Muscle layer of duodenum (tissue), 2 donors: ENCODE data around the gene FAM107B.
"Not testable (repeated sequence)": the region's sequence is repeated elsewhere in the genome, so short reads cannot be mapped to it uniquely, and the experiment has no call there.

Experiments used
- H3K27ac ChIP-seq: one replicate; pipeline ENCODE4 v1.7.0; 2013; ENCODE audit warnings: mild to moderate bottlenecking, low read length
- H3K27me3 ChIP-seq: one replicate; pipeline ENCODE4 v1.7.0; 2013; ENCODE audit warnings: low read depth, mild to moderate bottlenecking, control low read depth, low read length
- H3K36me3 ChIP-seq, 2 donors: one replicate each; pipeline ENCODE4 v1.7.0; 2013; ENCODE audit warnings: low read length in 2 of 2, control low read depth in 1 of 2, mild to moderate bottlenecking in 1 of 2; ENCODE audit not compliant: insufficient read depth in 2 of 2, control insufficient read depth in 1 of 2
- H3K4me1 ChIP-seq, 2 donors: one replicate each; pipeline ENCODE4 v1.7.0; 2013; ENCODE audit warnings: low read length in 2 of 2, mild to moderate bottlenecking in 2 of 2, control low read depth in 1 of 2, moderate library complexity in 1 of 2; ENCODE audit not compliant: insufficient read depth in 2 of 2, control insufficient read depth in 1 of 2
- H3K4me3 ChIP-seq, 2 donors: one replicate each; pipeline ENCODE4 v1.7.0; 2013; ENCODE audit warnings: low read length in 2 of 2, low read depth in 1 of 2, mild to moderate bottlenecking in 1 of 2
- H3K9me3 ChIP-seq, 2 donors: one replicate each; pipeline ENCODE4 v1.7.0; 2013; ENCODE audit warnings: low read length in 2 of 2, control low read depth in 1 of 2, mild to moderate bottlenecking in 1 of 2; ENCODE audit not compliant: control insufficient read depth in 1 of 2
- donor health status: healthy.

Gene FAM107B

GRCh38 chr10:14593806-14594205 is 180.9 kb downstream of the FAM107B start:
- H3K27ac ChIP-seq: no peak overlapping the region
- no peaks in the 10 kb centered on the region for H3K9me3 ChIP-seq
- H3K36me3 ChIP-seq: peaks cover 8 to 10% of the 10 kb centered on the region in 2 donors
- no peak overlapping the region for H3K4me3 ChIP-seq
- H3K4me1 ChIP-seq: peaks cover 0 to 13% of the 10 kb centered on the region in 2 donors
- H3K27me3 ChIP-seq: no peaks in the 10 kb centered on the region

GRCh38 chr10:14592566-14592965 is 182.1 kb downstream of the FAM107B start:
- H3K36me3 ChIP-seq: peaks cover 0 to 3% of the 10 kb centered on the region in 2 donors
- H3K27me3 ChIP-seq: no peaks in the 10 kb centered on the region
- H3K4me1 ChIP-seq: peaks cover 0 to 25% of the 10 kb centered on the region in 2 donors
- H3K9me3 ChIP-seq: no peaks in the 10 kb centered on the region
- H3K4me3 ChIP-seq: no peak overlapping the region
- H3K27ac ChIP-seq: no peak overlapping the region

- H3K4me3 ChIP-seq: no peak overlapping the region
- no peaks in the 10 kb centered on the region for H3K9me3 ChIP-seq
- H3K27ac ChIP-seq: no peak overlapping the region
- peaks cover 0 to 28% of the 10 kb centered on the region in 2 donors for H3K4me1 ChIP-seq
- H3K36me3 ChIP-seq: peaks cover 0 to 3% of the 10 kb centered on the region in 2 donors
- H3K27me3 ChIP-seq: no peaks in the 10 kb centered on the region
These were observed 182.7 kb downstream of the FAM107B start for GRCh38 chr10:14592026-14592425.

DNA sequence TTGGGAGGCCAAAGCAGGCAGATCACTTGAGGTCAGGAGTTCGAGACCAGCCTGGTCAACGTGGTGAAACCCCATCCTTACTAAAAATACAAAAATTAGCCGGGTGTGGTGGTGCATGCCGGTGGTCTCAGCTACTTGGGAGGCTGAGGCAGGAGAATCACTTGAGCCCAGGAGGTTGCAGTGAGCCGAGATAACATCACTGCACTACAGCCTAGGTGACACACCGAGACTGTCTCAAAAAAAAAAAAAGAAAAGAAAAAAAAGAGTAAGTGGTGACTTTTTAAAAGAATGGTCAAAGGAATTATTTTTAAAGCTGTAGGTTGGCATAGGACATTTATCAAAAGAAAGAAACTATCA is 185.8 kb downstream of the FAM107B start:
- not testable (repeated sequence) for H3K27ac ChIP-seq, H3K4me3 ChIP-seq, H3K9me3 ChIP-seq, H3K36me3 ChIP-seq, H3K27me3 ChIP-seq
- H3K4me1 ChIP-seq: peaks cover 0 to 25% of the 10 kb centered on the region in 2 donors

DNA sequence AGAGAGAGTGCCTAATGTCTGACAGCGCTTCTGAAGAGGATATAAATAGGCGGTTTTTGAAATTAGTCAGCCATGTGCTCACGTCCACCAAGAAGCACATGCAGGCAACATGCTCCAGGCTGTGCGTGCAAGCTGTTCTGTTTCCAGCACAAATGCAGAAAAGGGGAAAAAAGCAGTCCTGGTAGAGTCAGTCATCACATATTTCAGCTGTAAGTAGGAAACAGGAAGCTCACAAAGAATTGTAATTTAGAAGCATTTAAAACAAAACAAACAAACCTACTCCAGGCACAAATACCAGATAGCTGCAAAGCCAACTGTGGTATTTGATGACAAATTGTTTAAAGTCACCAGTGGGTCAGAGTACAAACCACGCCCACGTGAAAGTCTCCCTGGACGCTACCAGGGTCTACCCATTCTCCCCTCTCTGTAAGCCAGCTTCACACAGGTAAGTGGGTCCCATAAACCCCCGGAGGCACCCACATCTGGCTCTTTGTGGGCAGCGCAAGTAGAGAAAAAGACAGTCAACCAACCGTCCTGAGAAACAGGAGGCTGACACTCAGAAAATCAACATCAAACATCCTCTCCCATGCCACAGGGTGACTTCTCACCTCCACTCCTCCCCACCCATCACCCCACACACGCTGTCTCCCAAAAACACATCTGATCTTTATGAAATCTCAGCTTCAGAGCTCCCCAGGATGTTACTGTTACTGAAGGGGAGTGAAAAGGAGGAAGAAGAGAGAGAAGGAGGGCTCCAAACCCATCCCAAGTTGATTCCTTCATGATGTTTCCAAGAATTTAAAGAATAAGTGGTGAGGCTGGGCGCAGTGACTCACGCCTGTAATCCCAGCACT is 186.4 kb downstream of the FAM107B start:
- Histone ChIP-seq H3K27me3 (no peaks in the 10 kb centered on the region), H3K4me1 (peaks cover 0 to 25% of the 10 kb centered on the region in 2 donors), H3K4me3 (no peak overlapping the region), H3K9me3 (no peaks in the 10 kb centered on the region), H3K36me3 (peaks cover 0 to 3% of the 10 kb centered on the region in 2 donors), H3K27ac (peak overlapping the region; percentile 68)

GRCh38 chr10:14587540-14588083 is 187.1 kb downstream of the FAM107B start:
- Histone ChIP-seq H3K27me3 (no peaks in the 10 kb centered on the region), H3K4me1 (peaks cover 0 to 24% of the 10 kb centered on the region in 2 donors), H3K4me3 (no peak overlapping the region), H3K27ac (peak overlapping the region; percentile 43), H3K36me3 (peaks cover 0 to under 1% of the 10 kb centered on the region in 2 donors), H3K9me3 (no peaks in the 10 kb centered on the region)

DNA sequence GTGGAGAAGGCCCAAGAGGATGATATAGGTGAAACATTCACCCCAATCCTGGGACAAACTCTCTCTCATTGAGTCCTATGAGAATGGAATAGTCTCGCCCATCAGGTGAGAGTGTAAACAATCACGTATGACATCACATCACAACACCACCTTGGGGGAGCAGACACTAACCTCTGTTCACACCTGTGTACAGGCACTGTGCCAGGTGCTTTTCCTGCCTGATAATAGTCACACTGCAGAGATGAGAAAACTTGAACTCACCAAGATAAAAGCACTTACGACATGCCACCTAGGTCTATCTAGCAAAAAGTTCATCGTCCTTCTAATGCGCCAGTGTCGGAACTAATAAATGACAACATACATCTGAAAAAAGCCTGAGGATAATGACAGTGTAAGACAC is 187.8 kb downstream of the FAM107B start:
- Histone ChIP-seq H3K27me3 (no peaks in the 10 kb centered on the region), H3K36me3 (no peaks in the 10 kb centered on the region), H3K9me3 (no peaks in the 10 kb centered on the region), H3K4me3 (no peak overlapping the region), H3K4me1 (peaks cover 0 to 19% of the 10 kb centered on the region in 2 donors), H3K27ac (no peak overlapping the region)

- Histone ChIP-seq H3K4me1 (peaks cover 0 to 19% of the 10 kb centered on the region in 2 donors), H3K4me3 (no peak overlapping the region), H3K27ac (no peak overlapping the region), H3K9me3 (no peaks in the 10 kb centered on the region), H3K27me3 (no peaks in the 10 kb centered on the region), H3K36me3 (no peaks in the 10 kb centered on the region)
These were observed 189.2 kb downstream of the FAM107B start for GRCh38 chr10:14585287-14586193.

- Histone ChIP-seq H3K27me3 (no peaks in the 10 kb centered on the region), H3K4me3 (no peak overlapping the region), H3K36me3 (no peaks in the 10 kb centered on the region), H3K9me3 (no peaks in the 10 kb centered on the region), H3K4me1 (peaks cover 0 to 19% of the 10 kb centered on the region in 2 donors), H3K27ac (no peak overlapping the region)
These were observed 190.0 kb downstream of the FAM107B start for GRCh38 chr10:14584661-14585060.

DNA sequence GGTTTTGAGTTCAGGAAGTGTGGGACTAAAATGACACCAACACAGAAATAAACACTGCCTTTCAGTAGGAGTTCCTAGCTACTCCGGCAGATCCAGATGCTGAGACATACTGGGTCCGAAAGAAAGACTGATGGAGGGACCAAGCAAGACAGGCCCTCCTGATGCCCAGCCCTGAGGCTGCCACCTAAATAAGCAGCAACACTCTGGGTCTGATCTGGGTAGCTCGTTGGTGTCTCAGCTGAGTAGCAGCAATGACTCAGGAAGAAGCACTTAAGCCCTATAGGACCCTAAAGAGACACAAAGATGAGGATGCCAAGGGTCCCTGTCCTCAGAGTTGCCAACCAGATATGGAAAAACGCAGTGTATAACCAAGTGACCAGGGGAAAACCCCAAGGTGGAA is 190.7 kb downstream of the FAM107B start:
- no peaks in the 10 kb centered on the region for H3K27me3 ChIP-seq
- H3K4me3 ChIP-seq: no peak overlapping the region
- H3K36me3 ChIP-seq: no peaks in the 10 kb centered on the region
- peaks cover 0 to 19% of the 10 kb centered on the region in 2 donors for H3K4me1 ChIP-seq
- H3K9me3 ChIP-seq: no peaks in the 10 kb centered on the region
- H3K27ac ChIP-seq: no peak overlapping the region

DNA sequence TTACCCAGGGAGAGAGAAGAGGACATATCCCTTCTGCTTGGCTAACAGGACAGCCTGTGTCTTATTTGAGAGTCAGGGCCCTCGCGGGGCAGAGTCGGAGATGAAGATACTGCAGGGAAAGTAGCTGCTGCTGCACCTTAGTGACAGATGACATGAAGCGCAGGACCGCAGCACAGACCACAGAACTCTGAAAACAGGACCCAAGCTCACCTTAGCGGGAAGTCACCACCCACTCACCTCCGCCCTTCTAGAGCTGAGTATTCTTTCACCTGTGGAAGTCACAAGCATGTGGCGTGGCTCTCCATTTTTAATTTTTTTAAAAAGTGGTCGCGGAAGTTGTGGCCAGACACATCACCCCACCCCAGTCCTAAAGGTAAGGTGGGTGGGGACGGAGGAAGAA is 191.4 kb downstream of the FAM107B start:
- no peak overlapping the region for H3K27ac ChIP-seq
- H3K4me1 ChIP-seq: peaks cover 0 to 17% of the 10 kb centered on the region in 2 donors
- no peaks in the 10 kb centered on the region for H3K27me3 ChIP-seq

More for the DNA sequence above, 191.4 kb downstream of the FAM107B start:
- Histone ChIP-seq H3K36me3 (no peaks in the 10 kb centered on the region), H3K9me3 (no peaks in the 10 kb centered on the region), H3K4me3 (no peak overlapping the region)
